K562 (cell line): ENCODE data around the gene QARS1. TPM values are rescaled to one million over a fixed set of nuclear protein-coding genes. Genes with fewer than 3 reads are reported as not detected.

Experiments
- ATAC-seq: fragments of 200-7000 bp; cut with Tn5 transposase; 3 replicates; pipeline ENCODE4 v1.9.1; 2020; ENCODE audit warnings: moderate library complexity
- BruUV-seq: library from RNA; stranded (reverse); fragments of 400-500 nt; replicated peaks from 2 replicates; lab custom pipeline; 2021; lab: Mats Ljungman, UMichigan
- CTCF ChIA-PET: fragments of 300-600 bp; formaldehyde crosslinking; extraction: SDS; loops from one replicate; lab custom pipeline; 2021; ENCODE audit warnings: low intra/inter-chr PET ratio; lab: Yijun Ruan, JAX
- POLR2A ChIA-PET: fragments of 300-600, 350-650 bp; sonication (Branson Sonifier 250); formaldehyde crosslinking; extraction: SDS; loops from one replicate; lab custom pipeline; 2021; ENCODE audit warnings: antibody characterized with exemption, inconsistent platforms; lab: Yijun Ruan, JAX
- DNase-seq, 4 experiments: peaks; one replicate each; pipeline versions ENCODE4 v3.0.0 to v3.0.0-alpha.2; 2011 to 2018; ENCODE audit warnings: low spot score in 3 of 4, mixed read lengths in 3 of 4; ENCODE audit errors: extremely low read depth in 1 of 4
- FAIRE-seq: peaks from 2 replicates; lab custom pipeline; 2011; peaks lifted over from hg19 to GRCh38; lab: Jason Lieb, UNC
- H2AFZ ChIP-seq: 2 replicates; pipeline ENCODE4 v1.6.0; 2011; ENCODE audit warnings: low read depth, low read length, control low read depth, inconsistent platforms
- H3K27ac ChIP-seq: fragments of 200-600 bp; 3 replicates; pipeline ENCODE4 v1.8.0; 2011; ENCODE audit warnings: low read depth, mild to moderate bottlenecking, control low read depth, inconsistent platforms, low read length, moderate library complexity, mixed read lengths; ENCODE audit errors: extremely low read depth
- H3K27me3 ChIP-seq, 2 experiments: fragments of 300-600 bp in 1 of 2; 2 replicates in 1 of 2; 3 replicates in 1 of 2; pipeline versions ENCODE4 v1.6.0 to v1.8.0; 2011; ENCODE audit warnings: inconsistent platforms in 2 of 2, low read length in 2 of 2, mild to moderate bottlenecking in 1 of 2, mixed read lengths in 1 of 2, moderate library complexity in 1 of 2; ENCODE audit not compliant: control insufficient read depth in 2 of 2, insufficient read depth in 2 of 2
- H3K36me3 ChIP-seq: fragments of 300-600 bp; 3 replicates; pipeline ENCODE4 v1.8.0; 2011; ENCODE audit warnings: mild to moderate bottlenecking, low read length, inconsistent platforms; ENCODE audit not compliant: control insufficient read depth, insufficient read depth
- H3K4me1 ChIP-seq, 2 experiments: fragments of 200-600 bp in 1 of 2; replicated peaks in 1 of 2; 2 replicates in 1 of 2; 3 replicates in 1 of 2; pipeline versions ENCODE4 v1.5.1 to v1.8.0; 2011; ENCODE audit warnings: inconsistent platforms in 2 of 2, low read length in 2 of 2, mild to moderate bottlenecking in 1 of 2, mixed read lengths in 1 of 2, moderate library complexity in 1 of 2; ENCODE audit not compliant: control insufficient read depth in 2 of 2, insufficient read depth in 2 of 2
- H3K4me2 ChIP-seq: 2 replicates; pipeline ENCODE4 v1.6.1; 2011; ENCODE audit warnings: low read length, control low read depth, inconsistent platforms, mixed read lengths; ENCODE audit not compliant: insufficient read depth
- H3K4me3 ChIP-seq: fragments of 200-600 bp; sonication (generic), shearing (Covaris generic); 2 replicates; pipeline ENCODE4 v1.5.1; 2016; ENCODE audit warnings: control low read depth, inconsistent platforms
- H3K79me2 ChIP-seq: fragments of 200-600 bp; 3 replicates; pipeline ENCODE4 v1.8.0; 2011; ENCODE audit warnings: low read length, inconsistent platforms; ENCODE audit not compliant: control insufficient read depth, insufficient read depth
- H3K9ac ChIP-seq, 2 experiments: 2 replicates each; pipeline versions ENCODE4 v1.6.0 to v1.6.1; 2011; ENCODE audit warnings: low read depth in 2 of 2, low read length in 2 of 2, control low read depth in 1 of 2, inconsistent platforms in 1 of 2, mild to moderate bottlenecking in 1 of 2, mixed read lengths in 1 of 2; ENCODE audit not compliant: insufficient read depth in 1 of 2
- H3K9me1 ChIP-seq: one replicate; pipeline ENCODE4 v1.6.0; 2011; ENCODE audit warnings: inconsistent platforms, mild to moderate bottlenecking, low read length, moderate library complexity; ENCODE audit not compliant: control insufficient read depth, insufficient read depth
- H3K9me3 ChIP-seq: replicated peaks from 2 replicates; pipeline ENCODE4 v1.5.1; 2011; ENCODE audit warnings: low read depth, low read length, inconsistent platforms; ENCODE audit not compliant: control insufficient read depth, insufficient read depth
- H4K20me1 ChIP-seq: replicated peaks from 2 replicates; pipeline ENCODE4 v1.6.1; 2011; ENCODE audit warnings: low read length, inconsistent platforms, mixed read lengths; ENCODE audit not compliant: control insufficient read depth, insufficient read depth
- ATF6 ChIP-seq: sonication (generic); formaldehyde crosslinking; IDR thresholded peaks from 2 replicates; pipeline ENCODE4 v1.4.0; 2020; ENCODE audit warnings: mild to moderate bottlenecking, missing genetic modification reagents
- DDX20 ChIP-seq: fragments of 450-650 bp; IDR thresholded peaks from 2 replicates; pipeline ENCODE4 v1.6.1; 2016; ENCODE audit warnings: missing genetic modification characterization, low read depth, mild to moderate bottlenecking, missing compliant biosample characterization, moderate library complexity
- ERF ChIP-seq: fragments of 450-650 bp; formaldehyde crosslinking; IDR thresholded peaks from 2 replicates; pipeline ENCODE4 v1.4.0; 2020; ENCODE audit warnings: mild to moderate bottlenecking, mixed read lengths
- FOXM1 ChIP-seq, 2 experiments: fragments of 450-650 bp in 1 of 2; sonication (generic) in 1 of 2; formaldehyde crosslinking in 1 of 2; IDR thresholded peaks; 2 replicates each; pipeline versions ENCODE4 v1.6.1 to v1.9.0; 2017 to 2022; ENCODE audit warnings: low read depth in 2 of 2, mild to moderate bottlenecking in 2 of 2, missing genetic modification reagents in 1 of 2, moderate library complexity in 1 of 2
- FOXP1 ChIP-seq: sonication (generic); formaldehyde crosslinking; IDR thresholded peaks from 2 replicates; pipeline ENCODE4 v1.8.0; 2022; ENCODE audit warnings: mild to moderate bottlenecking, missing genetic modification reagents
- HIVEP1 ChIP-seq: fragments of 250-450 bp; sonication (Bioruptor Pico); IDR thresholded peaks from 2 replicates; pipeline ENCODE4 v1.4.0; 2020; ENCODE audit warnings: mild to moderate bottlenecking
- MAX ChIP-seq: sonication (generic); formaldehyde crosslinking; IDR thresholded peaks from 2 replicates; pipeline ENCODE4 v1.9.0; 2022; ENCODE audit warnings: mild to moderate bottlenecking, missing genetic modification reagents
- THAP12 ChIP-seq: fragments of 250-450 bp; sonication (Bioruptor Pico); IDR thresholded peaks from 2 replicates; pipeline ENCODE4 v1.9.0; 2021; ENCODE audit warnings: mild to moderate bottlenecking, inconsistent platforms
- U2AF2 ChIP-seq: fragments of 200-400 bp; formaldehyde crosslinking; optimal IDR thresholded peaks from 2 replicates; pipeline ENCODE3; 2017; ENCODE audit warnings: low read depth, mild to moderate bottlenecking, low read length
- ZBTB17 ChIP-seq: fragments of 450-650 bp; formaldehyde crosslinking; IDR thresholded peaks from 2 replicates; pipeline ENCODE4 v1.4.0; 2020; ENCODE audit warnings: mild to moderate bottlenecking
- ZNF445 ChIP-seq: fragments of 250-450 bp; sonication (Bioruptor Pico); IDR thresholded peaks from 2 replicates; pipeline ENCODE4 v1.4.0; 2020; ENCODE audit warnings: low read depth, mild to moderate bottlenecking, moderate library complexity
- ZNF609 ChIP-seq: sonication (generic); formaldehyde crosslinking; IDR thresholded peaks from 2 replicates; pipeline ENCODE4 v1.8.1; 2023; ENCODE audit warnings: missing genetic modification reagents, mild to moderate bottlenecking, borderline replicate concordance
- WGBS: fragments of 100-300 bp; shearing (Covaris generic); methylation state at CpG from one replicate; pipeline ENCODE4 v1.1.6; 2016; ENCODE audit warnings: low coverage, mixed read lengths; ENCODE audit not compliant: insufficient coverage; ENCODE audit errors: missing lambda C conversion rate; 5-methylcytosine and 5-hydroxymethylcytosine counted together
- in situ Hi-C: fragments of 300-500 bp; cut with MboI; formaldehyde crosslinking; loops from 4 replicates; pipeline ENCODE4 v1.15.0; 2018; ENCODE audit warnings: inconsistent platforms, mixed read lengths
- intact Hi-C: fragments of 100-400 bp; cut with micrococcal nuclease; formaldehyde crosslinking; loops from 2 replicates; pipeline ENCODE4 v1.14.2; 2022
- polyA plus RNA-seq, 8 experiments: library from polyadenylated mRNA; depleted of rRNA in 4 of 8; stranded (reverse) in 5 of 8; unstranded in 3 of 8; fragments of >200 nt; fragmentation: Nextera tagmentation in 2 of 8; fragmentation: Illumina TruSeq in 1 of 8; extraction: Ambion mirVana in 2 of 8; extraction: Trizol in 1 of 8; gene quantifications; 2 replicates each; pipeline versions ENCODE4 v1.2.1 to v1.2.3, GENCODE V29; 2011 to 2014; ENCODE audit warnings: inconsistent platforms in 1 of 8, missing spikeins in 1 of 8
- total RNA-seq, 7 experiments: library from RNA; depleted of rRNA in 6 of 7; stranded (reverse); fragments of >200 nt in 6 of 7; fragmentation: Illumina TruSeq in 2 of 7; extraction: Trizol in 2 of 7; gene quantifications; 2 replicates each; pipeline versions ENCODE4 v1.2.1 to v1.2.3, GENCODE V29; 2011 to 2021; ENCODE audit warnings: low replicate concordance in 1 of 7

QARS1 gene
- total and polyA plus RNA-seq, 9 of the 15 experiments (the other 6 are each of a cell fraction or from before 2014, with no cell fraction given): 148 to 310 (median 273) TPM

DNA sequence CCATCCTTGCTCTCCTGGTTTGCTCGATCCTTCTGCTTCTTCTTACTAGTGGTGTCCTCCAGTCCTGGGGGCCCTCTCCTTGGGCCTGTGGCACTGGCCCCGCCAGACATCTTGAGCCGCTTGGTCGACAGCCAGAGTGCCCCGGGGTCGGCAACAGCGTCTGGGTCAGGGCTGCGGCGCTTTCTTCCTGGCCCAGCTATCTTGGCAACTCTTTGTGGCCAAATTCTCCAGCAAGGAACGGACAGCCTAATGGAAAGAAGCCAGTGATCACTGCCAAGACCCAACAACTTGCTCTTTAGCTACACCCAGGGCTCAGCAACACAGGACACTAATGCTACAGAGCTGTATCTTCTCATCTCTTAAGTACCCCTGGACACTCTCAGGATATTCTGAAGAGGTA lies 14.5 kb upstream of the QARS1 start:
- CTCF ChIA-PET: no interaction called here
- no peak for FAIRE-seq
- H3K27ac ChIP-seq: peak overlapping the region; percentile 97; the same call in 1 of the 3 replicates
- TF ChIP-seq DDX20 (tag) (no peak), FOXP1 (CRISPR knock-in tag) (no peak), ZNF609 (no peak), U2AF2 (no peak), FOXM1 (IDR thresholded peaks at IDR 0.05; ENCODE audit: low read depth) (no peak), FOXM1 (CRISPR knock-in tag; IDR thresholded peaks at IDR 0.05; ENCODE audit: low read depth) (no peak), MAX (CRISPR knock-in tag) (no peak), ATF6 (CRISPR knock-in tag) (no peak), ZNF445 (CRISPR knock-in tag) (no peak), HIVEP1 (CRISPR knock-in tag) (no peak), ERF (CRISPR knock-in tag) (no peak), ZBTB17 (no peak), THAP12 (no peak)

More for the DNA sequence above, 14.5 kb upstream of the QARS1 start:
- H3K36me3 ChIP-seq: peaks cover 55% of the 10 kb centered on the region
- no TSS peak for BruUV-seq
- H3K27me3 ChIP-seq: no peaks in the 10 kb centered on the region
- H3K79me2 ChIP-seq: peaks cover 20% of the 10 kb centered on the region
- DNase-seq (no peak), ATAC-seq (no peak)
- POLR2A ChIA-PET: no interaction called here
- H3K4me3 ChIP-seq: no peak overlapping the region
- peak overlapping the region; percentile 100; the same call in 1 of the 2 replicates for H3K4me2 ChIP-seq
- no peaks in the 10 kb centered on the region for H3K9me3 ChIP-seq
- in situ Hi-C loops: no loop called here
- H4K20me1 ChIP-seq: no peaks in the 10 kb centered on the region
- no peaks in the 10 kb centered on the region for H3K9me1 ChIP-seq
- no peak overlapping the region for H2AFZ ChIP-seq
- intact Hi-C loops: no loop called here
- peak overlapping the region in 1 of 2 experiments; percentile 98; a peak in 2 of 4 replicates for H3K9ac ChIP-seq
- H3K4me1 ChIP-seq: peaks cover 9 to 40% of the 10 kb centered on the region in 2 experiments; a peak in 4 of 5 replicates
- 95% methylated on average over 6 of the region's 10 CpGs for WGBS
